ENCODE data around the gene YDJC.
"Not testable (repeated sequence)": the region's sequence is repeated elsewhere in the genome, so short reads cannot be mapped to it uniquely, and the experiment has no call there.

The YDJC gene

DNA sequence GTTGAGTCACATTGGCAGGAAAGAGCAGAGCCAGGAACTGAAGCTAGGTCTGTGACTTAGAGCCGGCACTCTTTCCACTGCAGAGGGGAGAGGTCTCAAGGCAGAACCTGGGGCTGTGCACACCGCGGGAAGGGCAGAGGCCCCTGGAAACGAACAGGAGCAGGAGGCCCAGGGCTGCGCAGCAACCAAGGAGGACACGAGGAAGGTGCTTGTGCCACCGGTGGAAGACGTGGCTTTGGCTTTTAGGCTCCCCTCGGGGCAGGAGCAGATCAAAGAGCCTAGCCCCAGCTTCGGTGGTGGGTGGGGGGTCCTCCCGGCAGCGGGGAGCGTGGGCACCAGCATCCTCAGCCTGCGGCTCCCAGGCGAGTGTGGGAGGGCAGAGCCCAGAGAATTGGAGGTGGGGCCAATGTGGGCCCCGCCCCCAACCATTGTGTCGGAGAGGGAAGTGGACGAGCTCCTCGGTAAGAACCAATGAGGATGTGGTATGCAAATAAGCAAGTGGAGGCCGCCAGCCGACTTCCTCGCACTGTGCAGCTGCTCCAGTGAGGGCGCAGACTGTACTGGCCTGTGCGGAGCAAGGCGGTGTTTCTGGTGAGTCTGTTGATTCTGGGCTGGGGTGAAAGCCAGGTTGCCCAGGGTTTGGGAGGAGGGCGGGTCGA lies 2.5 kb upstream of the YDJC start, which contains the start of gene CCDC116:
TSS of gene CCDC116 (plus strand) at position 524 of the 659 bp plus-strand sequence. CDS start 422 bp downstream, outside the sequence.
- DNase-seq (ENCODE audit: low spot score): peak; percentile 39

DNA sequence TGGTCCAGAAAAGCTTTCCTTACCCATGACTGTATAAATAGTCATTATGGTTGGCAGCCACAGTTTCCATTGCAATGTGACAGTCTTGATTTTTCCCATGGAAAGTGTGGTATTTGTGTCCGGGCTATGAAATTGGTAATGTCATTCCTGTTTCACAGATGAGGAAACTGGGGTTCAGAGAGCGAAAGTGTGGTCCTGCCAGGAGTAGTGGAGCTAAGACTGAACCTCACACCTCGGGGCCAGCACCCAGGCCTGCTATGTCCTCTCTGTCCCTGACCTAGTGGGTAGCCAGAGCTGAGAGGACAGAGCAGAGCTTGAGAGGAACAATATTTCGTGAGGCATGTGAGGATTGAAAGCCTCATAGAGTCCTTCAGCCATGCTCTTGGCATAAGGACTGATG lies 1.2 kb upstream of the YDJC start:
- no peak for DNase-seq (ENCODE audit: low spot score)

DNA sequence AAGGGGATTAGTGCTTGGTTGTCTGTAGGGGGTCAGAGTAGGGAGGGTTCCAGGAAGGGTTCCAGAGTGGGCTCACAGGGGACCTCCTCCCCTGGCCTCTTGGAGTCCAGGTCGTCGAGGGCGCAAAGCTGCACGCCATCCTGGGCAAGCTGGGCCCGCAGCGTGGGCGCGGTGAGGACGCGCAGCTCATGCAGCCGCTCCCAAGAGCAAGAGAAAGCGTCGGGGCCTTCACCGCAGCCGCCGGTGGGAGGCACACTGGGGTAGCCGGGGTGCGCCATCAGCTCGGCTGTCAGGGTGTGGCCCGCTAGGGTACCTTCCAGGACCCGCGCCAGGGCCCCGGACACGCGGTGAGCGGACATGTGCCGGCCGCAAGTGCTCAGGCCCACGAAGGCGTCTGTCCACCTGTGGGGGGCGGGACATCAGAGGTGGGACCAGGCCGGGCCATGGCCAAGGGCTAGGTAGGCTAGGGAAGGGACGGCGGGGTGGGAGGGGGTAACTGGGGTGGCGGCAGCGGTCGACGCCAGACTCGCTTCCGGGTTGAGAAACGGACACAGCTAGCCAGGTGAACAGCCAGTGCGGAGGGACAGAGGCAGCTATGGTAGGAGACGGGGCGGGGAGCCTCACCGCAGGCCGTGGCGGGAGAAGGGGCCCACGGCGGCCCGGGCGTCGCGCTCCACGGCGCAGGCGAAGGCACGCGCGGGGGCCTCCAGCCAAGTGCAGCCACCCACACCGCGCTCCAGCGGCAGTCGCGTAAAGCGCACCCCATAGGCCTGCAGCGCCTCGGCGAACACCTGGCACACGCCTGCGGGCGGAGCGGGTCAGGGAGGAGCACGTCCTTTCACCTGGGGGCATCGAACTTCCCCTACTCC lies 1.2 kb downstream of the YDJC start:
- peak; percentile 31 for DNase-seq (ENCODE audit: low spot score)

DNA sequence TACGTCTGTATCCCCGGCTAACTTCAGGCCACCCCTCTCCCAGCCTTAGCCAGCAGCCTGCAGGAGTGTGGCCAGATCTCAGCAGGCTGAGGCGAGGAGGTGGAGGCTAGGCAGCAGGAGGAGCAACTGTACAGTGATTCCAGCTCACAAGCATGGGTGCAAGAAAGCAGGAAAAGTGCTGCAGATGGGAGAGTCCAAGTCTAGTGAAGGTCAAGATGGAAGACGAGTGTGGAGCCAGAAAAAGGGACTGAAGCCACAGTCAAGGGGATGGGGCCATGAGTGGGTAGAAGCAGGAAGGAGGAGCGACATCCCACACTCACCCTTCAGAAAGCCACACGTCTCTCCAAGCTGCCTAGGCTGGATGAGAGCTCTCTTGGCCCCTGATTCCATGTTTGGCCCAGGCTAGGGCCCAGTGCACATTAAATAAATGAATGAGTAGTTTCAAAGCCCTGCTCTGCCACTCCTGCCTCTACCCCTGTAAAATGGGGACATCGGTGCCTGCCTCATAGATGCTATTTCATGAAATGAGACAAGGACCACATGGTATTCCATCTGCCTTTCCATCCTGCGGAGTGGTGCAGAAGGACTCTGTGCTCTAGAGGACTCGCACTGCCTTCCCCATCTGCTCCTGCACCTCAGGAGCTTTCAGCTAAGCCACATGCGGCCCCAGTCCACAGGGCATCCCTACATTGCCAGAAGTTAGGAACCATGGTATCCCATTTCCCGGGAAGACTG lies 2.9 kb downstream of the YDJC start:
- DNase-seq (ENCODE audit: low spot score): peak; percentile 22

DNA sequence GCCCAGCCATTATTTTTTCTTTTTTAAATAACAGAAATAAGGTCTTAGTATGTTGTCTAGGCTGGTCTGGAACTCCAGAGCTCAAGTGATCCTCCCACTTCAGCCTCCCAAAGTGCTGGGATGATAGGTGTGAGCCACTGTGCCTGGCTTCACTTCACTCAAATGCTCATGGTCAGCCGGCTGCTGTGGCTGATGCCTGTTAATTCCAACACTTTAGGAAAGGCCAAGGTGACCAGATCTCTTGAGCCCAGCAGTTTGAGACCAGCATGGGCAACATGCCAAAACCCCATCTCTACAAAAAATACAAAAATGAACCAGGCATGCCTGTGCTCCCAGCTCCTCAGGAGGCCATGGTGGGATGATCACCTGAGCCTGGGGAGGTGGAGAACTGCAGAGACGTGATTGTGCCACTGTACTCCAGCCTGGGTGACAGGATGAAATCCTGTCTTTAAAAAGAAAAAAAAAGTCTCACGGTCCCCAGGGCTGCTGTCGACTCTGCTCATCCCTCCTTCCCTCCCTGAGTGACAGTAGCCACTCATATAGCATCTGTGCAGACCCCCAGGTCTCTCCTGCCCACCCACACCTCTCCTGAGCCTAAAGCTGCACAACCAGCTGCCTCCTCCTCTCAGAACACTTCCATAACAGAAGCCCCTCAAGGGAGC lies 3.6 kb downstream of the YDJC start:
- DNase-seq (ENCODE audit: low spot score): no peak

DNA sequence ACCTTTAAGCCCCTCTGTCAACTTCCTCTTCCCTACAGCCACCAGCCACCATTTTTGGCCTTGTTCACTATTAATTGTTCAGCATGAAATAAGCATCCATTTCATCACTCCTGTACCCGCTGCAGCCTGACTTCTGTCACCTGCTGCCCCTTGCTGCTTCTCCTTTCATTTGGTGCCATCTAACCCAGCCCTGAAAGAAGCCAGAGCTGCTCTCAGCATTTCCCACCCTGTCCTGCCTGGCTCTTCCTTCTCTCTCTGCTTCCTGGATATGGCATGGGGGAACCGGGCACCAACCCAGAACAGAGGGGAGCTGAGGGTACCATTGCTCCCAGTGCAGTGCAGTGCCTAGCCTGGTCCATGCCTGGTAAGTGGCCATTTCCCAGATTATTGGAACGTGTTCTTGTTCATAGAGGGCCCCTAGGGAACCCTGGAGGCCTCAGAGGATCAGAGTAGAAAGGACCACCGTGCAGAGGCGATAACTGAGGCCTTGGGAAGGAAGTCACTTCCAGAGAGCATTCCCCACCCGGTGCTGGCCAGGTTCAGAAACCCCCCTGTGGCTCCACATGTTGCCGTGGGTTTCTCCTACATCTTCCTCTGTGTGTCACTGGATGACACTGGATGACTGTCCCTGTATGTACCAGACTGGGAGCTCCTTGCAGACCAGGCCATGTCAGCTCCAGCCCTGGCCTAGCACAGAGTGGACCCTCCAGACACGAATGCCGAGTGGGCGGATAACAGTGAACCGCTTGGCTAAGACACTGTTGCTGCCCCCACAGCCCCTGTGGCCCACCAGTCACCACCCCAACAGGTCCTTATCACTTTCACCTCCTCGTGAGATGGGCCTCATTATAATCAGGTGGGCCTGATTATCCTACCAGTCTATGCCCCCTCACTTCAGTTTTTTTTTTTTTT lies 4.7 kb downstream of the YDJC start:
- DNase-seq (ENCODE audit: low spot score): peak; percentile 17

DNA sequence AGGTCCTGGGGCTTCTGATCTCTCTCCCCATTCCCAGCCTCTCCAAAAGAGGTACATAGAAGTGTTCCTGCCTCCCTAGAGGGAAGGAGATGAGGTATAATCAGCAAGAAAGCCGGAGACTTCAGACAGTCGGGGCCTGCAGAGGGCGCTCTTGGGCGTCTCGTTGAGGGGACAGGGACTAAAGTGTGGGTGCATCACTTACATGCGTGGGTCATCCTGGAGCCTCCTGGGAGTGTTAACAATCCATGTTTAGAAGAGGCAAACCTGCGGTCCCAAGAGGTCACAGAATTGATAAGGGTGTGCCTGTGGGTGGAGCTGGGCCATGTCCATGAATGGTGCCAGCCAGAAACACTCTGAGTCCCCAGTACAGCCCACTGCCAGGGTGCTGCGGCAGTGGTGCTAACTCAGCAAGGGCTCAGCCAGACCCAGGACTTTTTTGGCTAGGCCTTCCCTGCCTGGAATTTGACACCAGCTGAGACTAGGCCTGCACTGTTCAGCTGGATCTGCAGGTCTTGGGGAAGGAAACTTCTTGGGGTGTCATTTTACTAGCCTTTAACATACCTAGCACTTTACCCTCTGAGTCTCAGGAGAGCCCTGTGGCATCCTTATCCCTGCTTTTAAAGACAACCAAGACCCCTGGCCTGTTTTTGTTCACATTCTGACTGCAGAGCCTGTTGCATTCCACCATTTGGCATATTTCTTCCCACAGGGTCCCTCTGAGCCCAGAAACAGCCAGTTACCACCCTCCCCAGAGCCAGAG lies 5.5 kb downstream of the YDJC start:
- peak; percentile 55 for DNase-seq (ENCODE audit: low spot score)

DNA sequence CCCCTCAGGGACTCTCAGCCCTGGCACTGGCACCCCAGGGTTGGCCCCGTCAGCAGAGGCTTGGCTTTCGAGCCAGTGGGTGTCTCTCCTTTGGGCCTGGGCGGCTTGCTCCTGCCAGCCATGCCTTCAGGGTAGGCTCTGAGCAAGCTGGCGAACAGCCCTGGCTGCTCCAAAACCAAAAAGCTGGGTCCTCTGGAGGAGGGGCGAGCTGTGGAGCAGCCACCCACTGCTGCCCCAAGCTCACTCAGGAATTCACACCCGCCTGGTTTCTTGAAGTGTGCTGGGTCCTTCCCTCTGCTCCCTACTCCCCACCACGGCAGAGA lies 6.2 kb downstream of the YDJC start:
- DNase-seq (ENCODE audit: low spot score): peak; percentile 14

DNA sequence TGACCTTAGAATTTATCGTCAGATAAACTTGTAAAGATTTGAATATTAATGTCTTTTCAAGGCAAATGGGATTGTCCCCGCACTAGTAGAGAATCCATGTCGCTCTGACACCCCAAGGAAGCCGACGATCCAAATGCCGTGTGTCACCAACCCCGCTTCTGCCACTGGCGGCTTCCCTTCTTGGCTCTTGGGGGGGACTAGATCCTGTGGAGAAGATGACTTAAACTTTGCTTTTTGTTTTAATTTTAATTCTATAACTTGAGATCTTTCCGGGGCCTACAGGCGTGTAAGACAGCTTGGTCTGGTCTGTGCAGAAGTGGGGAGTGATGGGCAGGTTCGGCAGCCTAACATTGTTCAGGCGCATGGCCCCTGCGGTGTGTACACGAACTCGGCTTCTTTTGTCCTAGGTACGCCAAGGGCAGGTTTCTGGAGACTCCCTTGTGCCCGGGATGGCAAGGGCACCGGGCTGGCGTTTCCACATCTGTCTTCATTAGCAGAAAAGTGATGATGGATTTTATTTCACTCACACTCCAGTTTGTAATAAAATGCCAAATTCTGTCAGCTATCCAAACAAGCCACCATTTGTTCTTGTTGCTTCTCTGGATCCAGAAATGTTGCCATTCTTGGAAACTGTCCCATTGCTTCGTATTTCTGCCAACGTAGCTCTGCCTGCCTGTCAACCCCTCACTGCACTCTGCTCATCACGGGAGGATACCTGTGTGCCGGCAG lies 6.7 kb downstream of the YDJC start:
- DNase-seq (ENCODE audit: low spot score): no peak

DNA sequence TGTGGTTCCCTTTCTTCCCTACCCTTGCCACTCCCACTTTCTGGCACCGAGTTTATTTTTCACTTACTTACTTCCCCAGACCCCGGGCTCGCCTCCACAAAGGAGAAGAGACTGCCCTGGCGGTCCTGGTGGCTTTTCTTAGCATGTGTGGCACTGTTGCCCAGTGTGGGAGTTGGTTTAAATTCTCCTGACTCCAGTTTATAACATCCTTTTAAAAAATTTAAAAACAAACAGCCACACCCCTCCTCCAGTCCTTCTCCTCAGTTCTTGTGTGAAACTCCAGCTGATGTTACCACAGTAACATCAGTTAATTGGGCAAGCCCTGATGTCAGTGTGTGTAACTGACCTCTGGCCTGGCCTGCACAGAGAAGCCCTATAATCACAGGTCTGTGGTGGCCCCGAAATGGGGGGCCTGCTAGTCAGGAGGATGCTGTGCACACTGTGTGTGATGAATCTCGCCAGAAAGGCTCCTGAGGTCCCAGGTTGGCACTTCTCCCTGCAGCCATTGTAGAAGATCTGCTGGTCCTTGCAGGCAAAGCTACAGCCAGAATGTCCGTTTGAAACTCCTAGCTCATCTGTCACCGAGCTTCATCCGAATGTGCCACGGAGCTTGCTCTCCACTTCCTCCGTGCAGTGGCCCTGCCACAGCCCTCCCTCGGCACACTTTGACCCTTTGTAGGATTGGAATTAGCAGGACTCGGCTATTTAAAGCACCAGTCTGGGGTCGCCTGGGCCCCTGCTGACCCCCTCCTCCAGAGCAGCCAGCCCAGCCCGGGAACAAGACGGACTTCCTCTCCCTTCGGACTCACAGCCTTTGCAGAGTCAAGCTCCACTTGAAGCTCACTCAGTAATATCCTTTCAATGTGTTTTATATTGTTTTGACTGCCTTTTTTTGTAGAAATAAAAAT lies 7.6 kb downstream of the YDJC start:
- DNase-seq (ENCODE audit: low spot score): no peak

DNA sequence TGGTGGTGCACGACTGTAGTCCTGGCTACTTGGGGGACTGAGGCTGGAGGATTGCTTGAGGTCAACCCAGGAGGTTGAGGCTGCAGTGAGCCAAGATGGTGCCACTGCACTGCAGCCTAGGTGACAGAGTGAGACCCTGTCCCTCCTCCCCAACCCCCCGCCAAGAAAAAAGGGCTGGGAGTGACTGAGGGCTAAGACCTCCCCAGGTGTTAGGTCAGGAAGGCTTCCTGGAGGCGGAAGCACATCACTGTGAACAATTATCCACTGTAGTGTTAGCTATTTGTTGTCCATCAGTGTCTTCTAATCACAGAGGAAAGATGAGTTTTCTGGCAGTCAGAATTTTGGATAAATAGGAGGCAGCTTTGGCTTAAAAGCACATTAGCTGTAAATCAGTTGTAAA lies 8.8 kb downstream of the YDJC start:
- DNase-seq (ENCODE audit: low spot score): no peak

DNA sequence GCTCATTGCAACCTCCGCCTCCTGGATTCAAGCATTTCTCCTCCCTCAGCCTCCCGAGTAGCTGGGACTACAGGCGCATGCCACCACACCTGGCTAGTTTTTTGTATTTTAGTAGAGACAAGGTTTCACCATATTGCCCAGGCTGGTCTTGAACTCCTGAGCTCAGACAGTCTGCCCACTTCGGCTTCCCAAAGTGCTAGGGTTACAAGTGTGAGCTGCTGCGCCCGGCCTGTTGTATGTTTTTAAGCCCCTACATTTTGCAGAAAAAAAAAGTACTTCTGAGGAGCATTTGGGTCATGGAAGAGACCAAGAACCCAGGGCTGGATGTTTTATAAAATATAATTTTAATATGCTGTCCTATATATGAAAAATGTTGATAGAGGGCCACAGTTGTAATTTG lies 12.5 kb downstream of the YDJC start:
- DNase-seq (ENCODE audit: low spot score): not testable (repeated sequence)

DNA sequence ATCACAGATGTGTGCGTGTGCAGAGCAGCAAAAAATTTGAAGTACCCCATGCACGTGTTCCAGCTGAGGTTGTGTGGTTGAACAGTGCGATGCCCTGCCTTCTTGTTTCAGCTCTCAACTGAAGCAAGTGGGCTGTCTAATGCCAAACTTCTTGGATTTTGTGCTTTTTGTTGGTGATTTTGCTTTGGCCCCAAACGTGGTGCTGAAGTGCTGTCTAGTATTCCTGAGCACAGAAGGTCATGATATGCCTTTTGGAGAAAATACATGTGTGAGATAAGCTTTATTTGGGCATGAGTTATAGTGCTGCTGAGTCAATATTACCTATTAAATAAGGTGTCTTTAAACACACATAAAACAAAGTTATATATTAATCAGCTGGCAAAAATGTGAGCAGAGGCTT lies 14.1 kb downstream of the YDJC start:
- no peak for DNase-seq (ENCODE audit: low spot score)

DNA sequence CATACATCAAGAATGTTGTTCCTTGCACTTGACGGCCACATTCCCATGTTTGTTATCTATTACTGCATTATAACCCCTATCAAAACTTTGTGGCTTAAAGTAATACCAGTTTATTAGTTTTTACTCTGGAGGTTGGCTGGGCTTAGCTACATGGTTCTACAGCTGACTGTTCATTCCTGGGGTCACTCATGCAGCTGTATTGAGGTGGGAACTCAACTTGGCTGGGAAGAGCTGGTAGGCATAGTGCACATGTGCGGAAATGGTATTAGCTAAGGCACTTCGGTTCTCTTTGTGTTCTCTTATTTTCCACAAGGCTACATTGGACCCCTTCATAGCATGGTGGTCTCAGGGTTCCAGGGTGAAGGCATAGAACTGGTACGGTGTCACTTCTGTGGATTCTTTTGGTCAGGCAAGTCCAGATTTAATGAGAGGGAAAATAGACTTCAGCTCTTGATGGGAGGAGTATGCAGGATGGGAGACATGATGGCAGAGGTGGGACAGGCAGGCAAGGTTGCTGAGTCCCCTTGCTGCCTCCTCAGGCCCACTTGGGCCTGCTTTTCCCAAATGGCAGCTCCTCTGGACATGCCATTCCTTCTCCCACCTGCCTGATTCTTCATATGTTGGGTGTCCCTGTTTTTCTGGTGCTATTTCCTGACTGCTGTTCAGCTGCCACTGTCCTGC lies 16.1 kb downstream of the YDJC start:
- DNase-seq (ENCODE audit: low spot score): peak; percentile 21

DNA sequence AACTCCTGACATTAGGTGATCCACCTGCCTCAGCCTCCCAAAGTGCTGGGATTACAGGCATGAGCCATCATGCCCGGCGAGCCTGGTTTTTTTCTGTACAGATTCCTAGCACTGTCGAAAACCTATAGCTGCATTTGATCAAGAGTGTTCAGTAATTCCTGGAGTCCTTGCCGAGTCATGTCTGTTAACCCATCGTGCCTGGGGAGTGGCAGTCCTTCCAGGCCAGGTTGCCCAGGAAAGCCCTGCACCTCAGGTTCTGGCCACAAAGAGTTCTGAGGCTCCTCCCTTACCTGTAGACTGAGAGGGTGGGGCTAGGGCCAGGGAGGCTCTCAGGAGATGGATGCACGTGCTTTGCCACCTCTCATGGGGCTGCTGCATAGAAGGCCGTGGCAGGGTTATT lies 17.0 kb downstream of the YDJC start:
- peak; percentile 14 for DNase-seq (ENCODE audit: low spot score)

DNA sequence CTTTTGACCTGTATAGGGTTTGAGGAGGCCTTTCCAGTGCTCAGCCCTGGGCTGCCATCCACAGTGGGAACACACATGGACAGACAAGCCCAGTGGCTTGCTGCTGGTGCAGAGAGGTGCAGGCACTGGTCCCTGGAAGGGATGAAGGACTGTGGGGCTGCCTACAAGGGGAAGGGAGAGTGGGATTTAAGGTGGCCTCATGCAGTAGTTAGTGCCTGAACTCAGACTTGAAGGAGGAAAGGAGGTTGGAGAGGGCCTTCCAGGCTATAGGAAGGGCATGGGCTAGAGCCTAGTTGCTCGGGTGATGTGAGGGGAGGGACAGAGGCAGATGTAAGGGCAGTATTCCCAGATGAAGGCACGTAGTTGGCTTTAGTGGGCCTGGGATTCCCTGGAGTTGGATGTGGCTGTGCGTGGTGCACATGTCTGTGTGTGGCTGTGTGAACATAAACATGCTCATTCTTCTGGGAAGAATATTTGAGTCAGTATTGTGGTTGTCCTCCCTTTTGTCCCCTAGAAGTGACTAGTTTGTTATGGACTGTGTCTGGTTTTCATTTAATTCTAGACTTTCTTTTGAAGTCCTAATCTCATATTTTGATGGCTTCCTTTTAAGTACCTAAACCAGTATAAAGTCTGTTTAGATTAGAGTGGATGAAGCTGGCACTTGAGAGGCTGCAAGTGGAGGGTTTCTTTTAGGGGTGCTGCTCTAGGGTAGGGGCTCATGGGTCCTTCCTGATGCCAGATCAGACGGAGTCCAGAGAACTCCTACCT lies 18.4 kb downstream of the YDJC start:
- peak; percentile 15 for DNase-seq (ENCODE audit: low spot score)

DNA sequence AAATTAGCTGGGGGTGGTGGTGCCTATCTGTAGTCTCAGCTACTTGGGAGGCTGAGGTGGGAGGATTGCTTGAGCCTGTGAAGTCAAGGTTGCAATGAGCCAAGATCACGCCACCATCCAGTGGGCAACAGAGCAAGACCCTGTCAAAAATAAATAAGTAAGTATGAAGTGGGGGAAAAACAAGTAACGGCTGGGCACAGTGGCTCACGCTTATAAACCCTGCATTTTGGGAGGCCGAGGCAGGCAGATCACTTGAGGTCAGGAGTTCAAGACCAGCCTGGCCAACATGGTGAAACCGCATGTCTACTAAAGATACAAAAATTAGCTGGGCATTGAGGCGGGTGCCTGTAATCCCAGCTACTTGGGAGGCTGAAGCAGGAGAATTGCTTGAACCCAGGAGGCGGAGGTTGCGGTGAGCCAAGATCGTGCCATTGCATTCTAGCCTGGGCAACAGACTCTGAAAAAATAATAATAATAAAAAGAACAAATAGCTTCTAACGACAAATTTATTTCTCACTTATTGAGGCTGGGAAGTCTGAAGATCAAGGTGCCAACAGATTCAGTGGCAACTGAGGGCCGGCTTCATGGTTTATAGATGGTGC lies 20.2 kb downstream of the YDJC start:
- not testable (repeated sequence) for DNase-seq (ENCODE audit: low spot score)
